Measurements from ENCODE around the gene NUTF2.
"Not testable (repeated sequence)": the region's sequence is repeated elsewhere in the genome, so short reads cannot be mapped to it uniquely, and the experiment has no call there.

NUTF2 gene

GRCh38 chr16:67864044-67864443, 17.3 kb downstream of the NUTF2 start:
- not testable (repeated sequence) for DNase-seq (ENCODE audit: low spot score)

GRCh38 chr16:67864594-67864993, 17.9 kb downstream of the NUTF2 start:
- DNase-seq (ENCODE audit: low spot score) = no peak

GRCh38 chr16:67865318-67865717, 18.6 kb downstream of the NUTF2 start:
- DNase-seq (ENCODE audit: low spot score) = peak; percentile 75

DNA sequence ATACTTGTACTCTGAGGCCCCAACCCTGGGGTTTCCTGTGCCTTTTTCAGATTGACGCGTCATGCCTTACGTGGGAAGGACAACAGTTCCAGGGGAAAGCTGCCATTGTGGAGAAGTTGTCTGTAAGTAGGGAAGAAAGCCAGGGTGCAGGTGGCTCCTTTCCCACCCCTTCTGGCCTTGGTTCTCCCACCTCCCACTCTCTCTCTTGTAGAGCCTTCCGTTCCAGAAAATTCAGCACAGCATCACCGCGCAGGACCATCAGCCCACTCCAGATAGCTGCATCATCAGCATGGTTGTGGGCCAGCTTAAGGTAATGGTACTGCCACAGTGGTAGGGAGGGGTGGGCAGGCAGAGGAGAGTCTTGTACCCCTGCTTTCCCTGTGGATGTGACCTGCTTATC, 21.6 kb downstream of the NUTF2 start:
- DNase-seq (ENCODE audit: low spot score) = no peak

- no peak for DNase-seq (ENCODE audit: low spot score)
These were observed 22.9 kb downstream of the NUTF2 start for GRCh38 chr16:67869653-67870052.

GRCh38 chr16:67871256-67871655, 24.5 kb downstream of the NUTF2 start:
- no peak for DNase-seq (ENCODE audit: low spot score)

DNA sequence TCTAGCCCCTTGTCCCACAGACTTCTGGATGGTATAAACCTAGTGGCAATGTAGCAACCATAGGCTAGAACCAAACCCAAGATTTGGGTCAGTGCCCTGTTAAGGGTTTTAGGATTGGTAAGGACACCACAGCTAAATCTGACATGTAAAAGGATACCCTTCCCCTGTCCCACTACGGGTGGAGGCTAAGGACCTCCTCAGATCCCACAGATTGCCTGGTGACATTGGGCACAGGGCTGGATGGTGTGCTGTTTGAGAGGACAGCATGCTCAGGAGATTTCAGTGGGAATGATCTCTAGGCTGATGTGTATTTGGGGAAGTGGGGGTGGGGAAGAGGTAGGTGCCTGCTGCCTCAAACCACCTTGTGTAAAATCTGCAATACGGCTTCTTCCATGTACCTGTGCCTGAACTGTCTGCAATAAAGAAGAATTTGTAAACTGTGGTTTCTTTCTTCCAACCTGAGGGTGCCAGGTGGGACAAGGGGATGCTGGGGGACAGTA, 25.4 kb downstream of the NUTF2 start:
- no peak for DNase-seq (ENCODE audit: low spot score)

DNA sequence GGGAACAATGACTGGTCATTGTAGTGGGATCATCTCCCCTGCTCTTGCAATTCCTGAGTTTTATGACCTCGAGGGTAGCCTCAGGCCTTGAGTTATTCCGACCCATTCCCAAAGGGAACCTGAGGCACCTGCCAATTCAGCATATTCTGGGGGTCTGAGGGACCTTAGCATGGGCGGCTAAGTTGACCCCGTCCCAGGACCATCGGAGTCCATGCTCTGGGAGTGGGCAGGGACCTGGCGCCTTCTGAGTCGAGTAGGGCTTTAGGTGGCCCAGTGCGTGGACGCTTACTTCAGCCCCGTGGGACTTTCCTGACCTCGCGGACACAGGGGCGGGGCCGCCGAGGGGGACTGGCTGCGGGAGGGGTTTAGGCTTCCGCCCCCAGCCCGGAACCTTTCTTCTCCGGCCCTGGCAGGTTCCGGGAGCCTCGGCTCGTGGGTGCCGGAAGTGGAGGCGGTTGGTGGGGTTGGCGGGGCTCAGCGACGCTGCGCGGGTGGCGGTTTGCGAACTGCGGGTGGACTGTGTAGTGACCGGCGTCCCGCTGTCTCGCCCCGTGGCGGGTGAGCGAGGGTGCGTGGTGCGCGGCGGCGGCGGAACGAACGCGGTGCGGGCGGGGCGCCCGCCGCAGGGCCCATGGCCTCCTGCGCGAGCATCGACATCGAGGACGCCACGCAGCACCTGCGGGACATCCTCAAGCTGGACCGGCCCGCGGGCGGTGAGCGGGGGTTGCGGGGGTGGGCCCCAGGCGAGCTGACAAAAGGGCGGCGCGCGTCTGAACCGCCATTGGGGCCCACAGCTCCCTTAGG, 26.1 kb downstream of the NUTF2 start, which contains the start of gene EDC4:
Gene EDC4, plus strand, starts transcription at position 422 of the 804 bp plus-strand sequence. Its CDS starts 210 bp downstream, at position 632.
- DNase-seq (ENCODE audit: low spot score) = peak; percentile 78

- DNase-seq (ENCODE audit: low spot score) = peak; percentile 32
These were observed 27.0 kb downstream of the NUTF2 start for GRCh38 chr16:67873435-67874370.

GRCh38 chr16:67874372-67874771, 27.6 kb downstream of the NUTF2 start:
- no peak for DNase-seq (ENCODE audit: low spot score)

- DNase-seq (ENCODE audit: low spot score) = no peak
These were observed 30.3 kb downstream of the NUTF2 start for GRCh38 chr16:67877064-67877463.

- DNase-seq (ENCODE audit: low spot score) = no peak
These were observed 31.5 kb downstream of the NUTF2 start for GRCh38 chr16:67878232-67878631.

DNA sequence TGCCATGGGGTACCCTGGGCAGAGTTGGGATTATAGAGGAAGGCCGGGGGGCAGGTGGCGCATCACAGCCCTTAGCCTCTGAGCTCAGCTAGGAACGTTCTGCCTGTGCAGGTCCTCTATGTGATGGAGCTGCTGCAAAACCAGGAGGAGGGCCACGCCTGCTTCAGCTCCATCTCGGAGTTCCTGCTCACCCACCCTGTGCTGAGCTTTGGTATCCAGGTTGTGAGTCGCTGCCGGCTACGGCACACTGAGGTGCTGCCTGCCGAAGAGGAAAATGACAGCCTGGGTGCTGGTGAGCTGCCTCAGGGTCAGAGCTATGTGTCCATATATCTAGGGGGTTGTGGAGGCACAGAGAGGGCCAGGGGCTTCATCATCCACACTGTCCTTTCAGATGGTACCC, 32.1 kb downstream of the NUTF2 start:
- no peak for DNase-seq (ENCODE audit: low spot score)

DNA sequence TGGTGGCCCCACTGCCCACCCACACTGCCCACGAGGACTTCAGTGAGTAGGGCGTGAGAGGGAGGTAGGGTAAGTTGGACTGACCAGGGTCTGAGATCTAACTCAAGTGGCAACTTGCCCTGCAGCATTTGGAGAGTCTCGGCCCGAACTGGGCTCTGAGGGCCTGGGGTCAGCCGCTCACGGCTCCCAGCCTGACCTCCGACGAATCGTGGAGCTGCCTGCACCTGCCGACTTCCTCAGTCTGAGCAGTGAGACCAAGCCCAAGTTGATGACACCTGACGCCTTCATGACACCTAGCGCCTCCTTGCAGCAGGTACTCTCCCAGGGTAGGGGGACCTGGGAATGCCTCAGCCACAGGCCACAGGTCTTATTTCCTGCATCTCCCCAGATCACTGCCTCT, 32.7 kb downstream of the NUTF2 start:
- DNase-seq (ENCODE audit: low spot score) = no peak

GRCh38 chr16:67879936-67880335, 33.2 kb downstream of the NUTF2 start:
- DNase-seq (ENCODE audit: low spot score) = no peak

- DNase-seq (ENCODE audit: low spot score) = no peak
These were observed 33.9 kb downstream of the NUTF2 start for GRCh38 chr16:67880584-67880983.

DNA sequence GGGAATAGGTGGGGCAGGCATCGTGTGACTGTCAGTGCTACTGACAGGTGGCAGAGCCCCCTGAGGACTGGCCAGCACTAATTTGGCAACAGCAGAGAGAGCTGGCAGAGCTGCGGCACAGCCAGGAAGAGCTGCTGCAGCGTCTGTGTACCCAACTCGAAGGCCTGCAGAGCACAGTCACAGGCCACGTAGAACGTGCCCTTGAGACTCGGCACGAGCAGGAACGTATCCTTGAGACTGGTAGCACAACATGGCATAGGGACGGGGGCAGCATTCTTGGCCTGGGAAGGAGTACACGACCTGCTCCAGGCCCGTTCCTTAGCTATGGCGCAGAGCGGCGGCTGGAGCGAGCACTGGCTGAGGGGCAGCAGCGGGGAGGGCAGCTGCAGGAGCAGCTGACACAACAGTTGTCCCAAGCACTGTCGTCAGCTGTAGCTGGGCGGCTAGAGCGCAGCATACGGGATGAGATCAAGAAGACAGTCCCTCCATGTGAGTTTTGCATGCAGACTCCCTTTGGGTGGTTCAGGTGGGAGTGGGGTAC, 35.0 kb downstream of the NUTF2 start:
- no peak for DNase-seq (ENCODE audit: low spot score)

GRCh38 chr16:67882374-67883145, 35.8 kb downstream of the NUTF2 start:
- DNase-seq (ENCODE audit: low spot score) = no peak

DNA sequence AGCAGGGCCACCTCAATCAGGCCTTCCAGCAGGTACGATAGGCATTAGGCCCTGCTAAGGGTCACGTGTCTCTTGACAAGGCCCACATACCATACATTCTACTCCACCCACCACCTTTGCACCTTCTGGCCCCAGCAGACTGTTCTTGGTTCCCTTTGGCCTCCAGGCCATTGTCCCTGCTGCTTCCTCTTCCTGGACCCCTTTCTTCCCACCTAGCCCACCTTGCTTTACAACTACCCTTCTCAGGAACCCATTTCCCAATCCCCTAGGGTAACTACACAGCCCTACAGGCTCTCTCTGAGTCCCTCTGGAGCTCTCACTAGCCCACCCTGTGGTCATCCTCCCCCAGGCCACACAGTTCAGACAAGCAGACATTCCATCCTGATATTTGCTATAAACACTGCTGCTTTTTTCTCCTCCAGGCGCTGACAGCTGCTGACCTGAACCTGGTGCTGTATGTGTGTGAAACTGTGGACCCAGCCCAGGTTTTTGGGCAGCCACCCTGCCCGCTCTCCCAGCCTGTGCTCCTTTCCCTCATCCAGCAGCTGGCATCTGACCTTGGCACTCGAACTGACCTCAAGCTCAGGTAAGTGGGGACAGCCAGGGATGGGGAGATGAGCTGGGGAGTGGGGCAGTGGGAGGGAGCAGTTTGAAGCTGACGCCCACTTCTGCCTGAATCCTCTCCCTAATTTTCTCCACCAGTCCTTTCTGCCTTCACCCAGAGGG, 36.6 kb downstream of the NUTF2 start:
- DNase-seq (ENCODE audit: low spot score) = peak; percentile 52

- no peak for DNase-seq (ENCODE audit: low spot score)
These were observed 37.1 kb downstream of the NUTF2 start for GRCh38 chr16:67883872-67884261.

DNA sequence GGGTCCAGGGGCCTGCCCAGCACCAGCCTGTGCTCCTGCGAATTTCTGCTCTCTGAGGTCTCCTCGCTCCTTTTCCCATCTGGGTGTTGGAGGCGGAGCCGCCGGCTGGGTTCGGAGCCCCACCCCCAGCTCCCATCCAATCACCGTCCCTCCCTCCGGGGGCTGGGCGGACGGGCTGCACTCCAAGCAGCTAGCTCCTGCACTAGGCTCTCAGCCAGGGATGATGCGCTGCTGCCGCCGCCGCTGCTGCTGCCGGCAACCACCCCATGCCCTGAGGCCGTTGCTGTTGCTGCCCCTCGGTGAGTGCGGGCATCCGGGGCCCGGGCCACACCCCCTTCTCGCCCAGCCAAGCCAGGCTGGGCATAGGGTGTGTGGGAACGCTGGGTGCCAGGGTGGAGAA, 38.0 kb downstream of the NUTF2 start, which contains the start of gene NRN1L:
Gene NRN1L, plus strand, starts transcription at position 202 of the 400 bp plus-strand sequence. Its CDS starts 19 bp downstream, at position 221.
- no peak for DNase-seq (ENCODE audit: low spot score)

Data from RKO (cell line).